HepG2 (cell line): ENCODE data around the gene APBB1IP. TPM values are rescaled to one million over a fixed set of nuclear protein-coding genes. Genes with fewer than 3 reads are reported as not detected.
A peak's percentile ranks its signal among the peaks of the same experiment; 100 is the strongest.

Experiments
- ATAC-seq: fragments of 200-7000 bp; cut with Tn5 transposase; 3 replicates; pipeline ENCODE4 v1.9.1; 2020; ENCODE audit warnings: mild to moderate bottlenecking, moderate library complexity
- BruUV-seq: library from RNA; stranded (reverse); fragments of 400-500 nt; replicated peaks from 2 replicates; lab custom pipeline; 2021; lab: Mats Ljungman, UMichigan
- CTCF ChIA-PET: fragments of 300-600 bp; formaldehyde crosslinking; extraction: SDS; loops from one replicate; lab custom pipeline; 2021; ENCODE audit warnings: low total read pairs, inconsistent platforms, low intra/inter-chr PET ratio; lab: Yijun Ruan, JAX
- POLR2A ChIA-PET: fragments of 350-600 bp; sonication (Branson Sonifier 250); formaldehyde crosslinking; loops from one replicate; lab custom pipeline; 2020; ENCODE audit warnings: antibody characterized with exemption, inconsistent platforms; lab: Yijun Ruan, JAX
- DNase-seq: peaks from one replicate; pipeline ENCODE4 v3.0.0-alpha.2; 2015; ENCODE audit warnings: low spot score
- FAIRE-seq: peaks from 3 replicates; lab custom pipeline; 2011; peaks lifted over from hg19 to GRCh38; lab: Jason Lieb, UNC
- H2AFZ ChIP-seq: one replicate; pipeline ENCODE4 v1.6.1; 2011; ENCODE audit warnings: low read length, inconsistent platforms
- H3K27ac ChIP-seq: fragments of 300-600 bp; 3 replicates; pipeline ENCODE4 v1.8.0; 2011; ENCODE audit warnings: mixed run types, mild to moderate bottlenecking, mixed read lengths, low read length, inconsistent platforms; ENCODE audit not compliant: insufficient read depth; ENCODE audit errors: extremely low read length
- H3K27me3 ChIP-seq, 2 experiments: fragments of 200-600 bp in 1 of 2; 2 replicates in 1 of 2; 3 replicates in 1 of 2; pipeline versions ENCODE4 v1.6.0 to v1.8.0; 2011; ENCODE audit warnings: low read length in 2 of 2, mild to moderate bottlenecking in 2 of 2, moderate library complexity in 2 of 2, inconsistent platforms in 1 of 2; ENCODE audit not compliant: insufficient read depth in 2 of 2, control insufficient read depth in 1 of 2
- H3K36me3 ChIP-seq, 2 experiments: fragments of 200-600 bp in 1 of 2; replicated peaks in 1 of 2; 2 replicates in 1 of 2; 3 replicates in 1 of 2; pipeline versions ENCODE4 v1.5.1 to v1.8.0; 2011; ENCODE audit warnings: low read length in 2 of 2, inconsistent platforms in 1 of 2; ENCODE audit not compliant: insufficient read depth in 2 of 2, control insufficient read depth in 1 of 2
- H3K4me1 ChIP-seq: 2 replicates; pipeline ENCODE4 v1.5.1; 2012; ENCODE audit warnings: low read length, inconsistent platforms; ENCODE audit not compliant: insufficient read depth
- H3K4me2 ChIP-seq: 2 replicates; pipeline ENCODE4 v1.6.0; 2011; ENCODE audit warnings: low read depth, low read length, inconsistent platforms
- H3K4me3 ChIP-seq, 3 experiments: fragments of 200-600 bp in 1 of 3; sonication (generic), shearing (Covaris generic) in 1 of 3; replicated peaks in 1 of 3; 2 replicates each; pipeline ENCODE4 v1.5.1; 2011 to 2016; ENCODE audit warnings: low read length in 3 of 3, inconsistent platforms in 2 of 3, low read depth in 2 of 3, mild to moderate bottlenecking in 2 of 3, control low read depth in 1 of 3, mixed read lengths in 1 of 3; ENCODE audit not compliant: insufficient read depth in 1 of 3
- H3K79me2 ChIP-seq: one replicate; pipeline ENCODE4 v1.6.1; 2011; ENCODE audit warnings: low read length, inconsistent platforms; ENCODE audit not compliant: insufficient read depth
- H3K9ac ChIP-seq: 2 replicates; pipeline ENCODE4 v1.6.0; 2011; ENCODE audit warnings: mild to moderate bottlenecking, low read depth, low read length, inconsistent platforms; ENCODE audit not compliant: insufficient read depth
- H3K9me3 ChIP-seq: 2 replicates; pipeline ENCODE4 v1.5.1; 2012; ENCODE audit warnings: mild to moderate bottlenecking, low read length
- H4K20me1 ChIP-seq: 2 replicates; pipeline ENCODE4 v1.6.0; 2011; ENCODE audit warnings: inconsistent platforms, mild to moderate bottlenecking, low read length, moderate library complexity; ENCODE audit not compliant: insufficient read depth
- CBX2 ChIP-seq, 2 experiments: fragments of 200-600 bp in 1 of 2; sonication (generic); formaldehyde crosslinking in 1 of 2; IDR thresholded peaks; 2 replicates each; pipeline versions ENCODE4 v1.7.0 to v1.8.1; 2018 to 2022; ENCODE audit warnings: low read depth in 2 of 2, low read length in 1 of 2, mild to moderate bottlenecking in 1 of 2, missing genetic modification reagents in 1 of 2
- CREB1 ChIP-seq, 2 experiments: fragments of 450-650 bp in 1 of 2; IDR thresholded peaks; 2 replicates each; pipeline ENCODE4 v1.6.1; 2016 to 2017; ENCODE audit warnings: control low read depth in 1 of 2, mild to moderate bottlenecking in 1 of 2, missing compliant biosample characterization in 1 of 2, missing genetic modification characterization in 1 of 2
- NPAS2 ChIP-seq: sonication (generic); formaldehyde crosslinking; IDR thresholded peaks from 2 replicates; pipeline ENCODE4 v1.8.0; 2022; ENCODE audit warnings: mild to moderate bottlenecking, missing genetic modification reagents, borderline replicate concordance
- RBAK ChIP-seq: sonication (generic); formaldehyde crosslinking; IDR thresholded peaks from 2 replicates; pipeline ENCODE4 v1.5.1; 2020; ENCODE audit warnings: mild to moderate bottlenecking, missing genetic modification reagents
- SMAD3 ChIP-seq: sonication (generic); formaldehyde crosslinking; IDR thresholded peaks from 2 replicates; pipeline ENCODE4 v1.4.0; 2020; ENCODE audit warnings: missing genetic modification reagents
- ZNF33B ChIP-seq: sonication (generic); formaldehyde crosslinking; IDR thresholded peaks from 2 replicates; pipeline ENCODE4 v1.5.1; 2020; ENCODE audit warnings: mild to moderate bottlenecking, missing genetic modification reagents
- ZNF773 ChIP-seq: sonication (generic); formaldehyde crosslinking; IDR thresholded peaks from 2 replicates; pipeline ENCODE4 v1.4.0; 2020; ENCODE audit warnings: missing genetic modification reagents, borderline replicate concordance
- WGBS: methylation state at CpG from one replicate; pipeline ENCODE4 v1.1.6; 2017; ENCODE audit warnings: low lambda C conversion rate; 5-methylcytosine and 5-hydroxymethylcytosine counted together
- in situ Hi-C: cut with HindIII; loops from 2 replicates; pipeline ENCODE4 v1.10.0; 2017; ENCODE audit warnings: low pct_unique_long_range_greater_than_20kb; ENCODE audit not compliant: extremely low pct_ligation_motif_present
- intact Hi-C: fragments of 100-400 bp; cut with micrococcal nuclease; formaldehyde crosslinking; loops from one replicate; pipeline ENCODE4 v1.10.0; 2022; ENCODE audit not compliant: unreplicated experiment
- polyA plus RNA-seq, 8 experiments: library from polyadenylated mRNA; depleted of rRNA in 3 of 8; stranded (reverse) in 7 of 8; unstranded in 1 of 8; fragments of >200 nt; fragmentation: Illumina TruSeq in 4 of 8; extraction: Trizol in 4 of 8; gene quantifications; 2 replicates each; pipeline versions ENCODE4 v1.2.1 to v1.2.3, GENCODE V29; 2011 to 2016; ENCODE audit warnings: low read depth in 4 of 8, missing spikeins in 1 of 8, mixed read lengths in 1 of 8; ENCODE audit not compliant: insufficient read depth in 1 of 8
- total RNA-seq, 5 experiments: library from RNA; depleted of rRNA; stranded (reverse); fragments of >200 nt; fragmentation: Illumina TruSeq; extraction: Trizol; gene quantifications; 2 replicates each; pipeline ENCODE4 v1.2.3, GENCODE V29; 2016; ENCODE audit warnings: low read depth in 1 of 5
- TF ChIP-seq, protein P1 (sequence below): sonication (generic); formaldehyde crosslinking; IDR thresholded peaks from 2 replicates; pipeline ENCODE4 v1.5.0; 2020; ENCODE audit warnings: mild to moderate bottlenecking, missing genetic modification reagents, borderline replicate concordance

Gene APBB1IP
- total and polyA plus RNA-seq, 2 of the 13 experiments (the other 11 are each of a cell fraction or from before 2014, with no cell fraction given), result 0.08 TPM; not detected in 1

DNA sequence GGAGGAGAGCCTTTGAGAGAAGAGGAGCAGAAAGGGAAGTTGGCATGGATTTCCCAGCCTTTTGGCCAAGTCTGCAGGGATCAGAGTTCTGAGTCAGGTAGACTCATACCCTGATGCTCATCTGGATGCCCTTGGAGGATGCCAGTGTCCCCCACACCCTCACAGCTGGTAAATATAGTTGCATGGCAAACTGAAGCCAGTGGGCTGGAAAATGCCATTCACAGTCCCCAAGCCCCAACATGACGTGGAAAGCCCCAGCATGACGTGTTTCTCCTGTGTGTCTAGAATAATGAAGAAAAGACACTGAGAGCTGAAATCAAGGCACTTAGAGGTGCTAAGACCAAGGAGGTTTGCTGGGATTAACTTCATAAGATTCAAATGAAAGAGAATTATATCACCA lies 24.8 kb upstream of the APBB1IP start:
- no peak overlapping the region for H2AFZ ChIP-seq
- WGBS, result 2% methylated on average over 2 of the region's 2 CpGs
- ATAC-seq (no peak), FAIRE-seq (no peak), DNase-seq (no peak)
- TF ChIP-seq SMAD3 (CRISPR knock-in tag), result no peak
- TF ChIP-seq CREB1 (IDR thresholded peaks at IDR 0.05), result peak; percentile 62
- no peak for TF ChIP-seq CREB1 (CRISPR knock-in tag; IDR thresholded peaks at IDR 0.05)
- no peaks in the 10 kb centered on the region for H4K20me1 ChIP-seq
- no TSS peak for BruUV-seq
- H3K27me3 ChIP-seq, result no peaks in the 10 kb centered on the region
- H3K79me2 ChIP-seq, result no peaks in the 10 kb centered on the region
- ChIA-PET POLR2A (no interaction called here), CTCF (no interaction called here)
- in situ Hi-C loops, result no loop called here
- no peak overlapping the region for H3K27ac ChIP-seq
- intact Hi-C loops, result no loop called here
- H3K4me2 ChIP-seq, result no peak overlapping the region
- H3K9me3 ChIP-seq, result no peaks in the 10 kb centered on the region
- H3K9ac ChIP-seq, result no peak overlapping the region
- no peaks in the 10 kb centered on the region for H3K36me3 ChIP-seq
- no peaks in the 10 kb centered on the region for H3K4me1 ChIP-seq
- H3K4me3 ChIP-seq, result no peak overlapping the region

DNA sequence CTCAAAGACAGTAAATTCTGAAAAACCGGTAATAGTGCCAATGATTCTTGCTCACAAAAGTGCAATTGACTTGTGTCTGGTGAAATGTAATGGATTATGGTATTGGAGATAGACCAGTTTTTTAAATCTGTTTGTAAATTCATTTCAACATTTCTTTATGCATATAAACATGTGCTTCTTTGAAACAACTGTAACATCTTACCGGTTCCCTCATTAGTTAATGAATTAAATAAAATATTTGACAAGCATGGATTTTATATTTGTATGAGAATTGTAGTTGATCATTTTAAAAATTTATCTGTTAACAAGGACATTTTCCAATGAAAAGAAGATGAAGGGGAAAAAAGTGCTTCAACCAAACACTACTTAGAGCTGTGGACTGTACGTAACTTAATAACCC lies 21.0 kb upstream of the APBB1IP start:
- no peaks in the 10 kb centered on the region for H3K79me2 ChIP-seq
- H4K20me1 ChIP-seq, result no peaks in the 10 kb centered on the region
- DNase-seq (no peak), FAIRE-seq (no peak), ATAC-seq (no peak)
- intact Hi-C loops (no loop called here), in situ Hi-C loops (no loop called here)
- no peak overlapping the region for H3K4me2 ChIP-seq
- no TSS peak for BruUV-seq
- no peak overlapping the region for H3K27ac ChIP-seq
- TF ChIP-seq NPAS2 (CRISPR knock-in tag), result no peak
- no peak for TF ChIP-seq ZNF773
- no peak for TF ChIP-seq ZNF33B (CRISPR knock-in tag)
- TF ChIP-seq, protein P1, sequence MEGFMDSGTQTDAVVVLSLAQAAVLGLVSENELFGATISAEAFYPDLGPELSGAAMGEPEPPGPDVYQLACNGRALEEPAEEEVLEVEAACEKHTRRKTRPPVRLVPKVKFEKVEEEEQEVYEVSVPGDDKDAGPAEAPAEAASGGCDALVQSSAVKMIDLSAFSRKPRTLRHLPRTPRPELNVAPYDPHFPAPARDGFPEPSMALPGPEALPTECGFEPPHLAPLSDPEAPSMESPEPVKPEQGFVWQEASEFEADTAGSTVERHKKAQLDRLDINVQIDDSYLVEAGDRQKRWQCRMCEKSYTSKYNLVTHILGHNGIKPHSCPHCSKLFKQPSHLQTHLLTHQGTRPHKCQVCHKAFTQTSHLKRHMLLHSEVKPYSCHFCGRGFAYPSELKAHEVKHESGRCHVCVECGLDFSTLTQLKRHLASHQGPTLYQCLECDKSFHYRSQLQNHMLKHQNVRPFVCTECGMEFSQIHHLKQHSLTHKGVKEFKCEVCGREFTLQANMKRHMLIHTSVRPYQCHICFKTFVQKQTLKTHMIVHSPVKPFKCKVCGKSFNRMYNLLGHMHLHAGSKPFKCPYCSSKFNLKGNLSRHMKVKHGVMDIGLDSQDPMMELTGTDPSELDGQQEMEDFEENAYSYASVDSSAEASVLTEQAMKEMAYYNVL, result no peak
- TF ChIP-seq CBX2 (IDR thresholded peaks at IDR 0.05; ENCODE audit: low read depth, low read length), result no peak
- TF ChIP-seq CBX2 (CRISPR knock-in tag; IDR thresholded peaks at IDR 0.05; ENCODE audit: low read depth), result no peak
- no peak for TF ChIP-seq RBAK (CRISPR knock-in tag)
- no peak overlapping the region for H2AFZ ChIP-seq
- H3K9me3 ChIP-seq, result no peaks in the 10 kb centered on the region
- 10% methylated on average over 3 of the region's 3 CpGs for WGBS
- ChIA-PET POLR2A (no interaction called here), CTCF (no interaction called here)
- H3K27me3 ChIP-seq, result no peaks in the 10 kb centered on the region
- H3K36me3 ChIP-seq, result no peaks in the 10 kb centered on the region
- no peak overlapping the region for H3K9ac ChIP-seq
- H3K4me1 ChIP-seq, result no peaks in the 10 kb centered on the region
- no peak overlapping the region for H3K4me3 ChIP-seq
